Measurements from ENCODE around the gene NCK1. TPM values are rescaled to one million over a fixed set of nuclear protein-coding genes. Genes with fewer than 3 reads are reported as not detected.

The NCK1 gene
- polyA plus RNA-seq, 1 experiment = 11.7 TPM

DNA sequence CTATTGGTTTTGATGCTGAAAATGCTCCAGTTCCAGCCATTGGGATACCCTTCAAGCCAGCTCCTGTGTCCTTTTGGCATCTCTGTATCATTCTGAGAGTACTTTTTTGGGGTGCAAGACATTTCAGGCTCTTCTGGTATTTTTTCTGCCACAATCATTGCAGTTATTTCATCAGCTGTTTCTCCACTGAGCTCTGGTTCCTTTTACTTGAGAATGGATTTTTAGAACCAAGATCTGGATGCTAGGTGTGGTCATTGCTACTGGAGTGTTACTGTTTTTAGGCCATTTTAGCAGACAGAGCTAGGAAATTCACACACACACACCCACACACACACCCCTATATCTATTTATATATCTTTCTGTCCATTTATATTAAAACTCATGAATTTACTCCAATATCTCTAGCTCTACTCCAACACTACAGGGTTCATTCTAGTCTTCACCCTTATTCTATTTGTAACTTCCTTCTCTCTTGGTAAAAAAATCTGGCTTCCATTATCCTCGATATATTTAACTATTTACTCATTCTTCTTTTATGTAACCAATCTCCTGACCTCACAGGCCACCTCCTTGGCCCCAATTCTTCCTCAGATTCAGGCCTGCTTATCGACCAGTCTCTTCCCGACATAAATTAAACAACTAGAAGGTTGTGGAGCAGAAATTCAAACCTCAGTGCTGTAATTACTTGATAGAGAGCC lies 26.0 kb upstream of the NCK1 start:
- Histone ChIP-seq H3K36me3 (ENCODE audit: control insufficient read depth, insufficient read depth, low read length) (no peaks in the 10 kb centered on the region), H3K27me3 (ENCODE audit: control insufficient read depth, insufficient read depth, low read length) (no peaks in the 10 kb centered on the region), H3K4me3 (ENCODE audit: low read depth, low read length) (no peak overlapping the region)
- ChIA-PET CTCF (no interaction called here), POLR2A (no interaction called here)
- no peak for TF ChIP-seq CTCF (IDR thresholded peaks at IDR 0.05; ENCODE audit: insufficient read depth, low read depth, low read length)
- DNase-seq (ENCODE audit: low read depth) = no peak

- H3K4me3 ChIP-seq (ENCODE audit: low read depth, low read length) = no peak overlapping the region
- ChIA-PET CTCF (no interaction called here), POLR2A (no interaction called here)
- no peaks in the 10 kb centered on the region for H3K36me3 ChIP-seq (ENCODE audit: control insufficient read depth, insufficient read depth, low read length)
- no peak for DNase-seq (ENCODE audit: low read depth)
- no peaks in the 10 kb centered on the region for H3K27me3 ChIP-seq (ENCODE audit: control insufficient read depth, insufficient read depth, low read length)
- no peak for TF ChIP-seq CTCF (IDR thresholded peaks at IDR 0.05; ENCODE audit: insufficient read depth, low read depth, low read length)
Observed at GRCh38 chr3:136836511-136837156, 25.4 kb upstream of the NCK1 start.

- CTCF ChIA-PET = interaction anchor here (0.6 to 1.5 kb wide), 4 partner anchors 16 to 650 kb away, joined by 3 to 4 read pairs (median 3); no protein-coding TSS in a partner anchor
- POLR2A ChIA-PET = interaction anchor here (0.9 kb wide), 1 partner anchor 12 kb away, joined by 8 read pairs; no protein-coding TSS in a partner anchor
- no peak for TF ChIP-seq CTCF (IDR thresholded peaks at IDR 0.05; ENCODE audit: insufficient read depth, low read depth, low read length)
Observed at GRCh38 chr3:136838641-136839555, 23.1 kb upstream of the NCK1 start.

DNA sequence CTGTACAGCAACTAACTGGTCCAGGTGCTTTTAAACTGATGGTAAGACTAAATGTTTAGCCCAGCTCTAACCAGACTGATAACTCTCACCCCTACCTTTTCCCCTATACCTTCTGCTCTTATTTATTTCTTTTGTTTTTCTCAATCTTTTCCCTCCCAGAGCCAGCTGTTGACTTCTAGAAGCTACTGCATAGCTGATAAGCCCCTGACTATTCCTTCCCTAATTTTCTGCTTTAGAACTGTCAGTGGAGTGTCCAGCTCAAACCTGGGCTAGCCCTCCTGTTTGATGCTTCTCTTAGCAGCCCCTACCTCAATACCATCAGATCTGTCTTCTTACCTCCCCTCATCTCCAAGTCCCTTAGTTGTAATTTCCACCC lies 22.5 kb upstream of the NCK1 start:
- no peak overlapping the region for H3K4me3 ChIP-seq (ENCODE audit: low read depth, low read length)
- H3K36me3 ChIP-seq (ENCODE audit: control insufficient read depth, insufficient read depth, low read length) = no peaks in the 10 kb centered on the region; the same call in 1 of the 2 replicates
- TF ChIP-seq CTCF (IDR thresholded peaks at IDR 0.05; ENCODE audit: insufficient read depth, low read depth, low read length) = no peak
- ChIA-PET CTCF (interaction anchor here (0.6 to 1.5 kb wide), 3 partner anchors 15 to 651 kb away, joined by 3 to 4 read pairs (median 3); no protein-coding TSS in a partner anchor), POLR2A (interaction anchor here (0.9 kb wide), 1 partner anchor 12 kb away, joined by 8 read pairs; no protein-coding TSS in a partner anchor)
- DNase-seq (ENCODE audit: low read depth) = no peak
- no peaks in the 10 kb centered on the region for H3K27me3 ChIP-seq (ENCODE audit: control insufficient read depth, insufficient read depth, low read length)

More at GRCh38 chr3:136838641-136839555, 23.1 kb upstream of the NCK1 start:
- DNase-seq (ENCODE audit: low read depth) = no peak
- Histone ChIP-seq H3K4me3 (ENCODE audit: low read depth, low read length) (no peak overlapping the region), H3K27me3 (ENCODE audit: control insufficient read depth, insufficient read depth, low read length) (no peaks in the 10 kb centered on the region), H3K36me3 (ENCODE audit: control insufficient read depth, insufficient read depth, low read length) (no peaks in the 10 kb centered on the region; the same call in 1 of the 2 replicates)

Data from BJ (cell line).